ENCODE results near the gene KIR3DL1. TPM values are rescaled to one million over a fixed set of nuclear protein-coding genes. Genes with fewer than 3 reads are reported as not detected.
"Not testable (repeated sequence)": the region's sequence is repeated elsewhere in the genome, so short reads cannot be mapped to it uniquely, and the experiment has no call there.

The KIR3DL1 gene
- total RNA-seq, 1 donor from 2014 or later, result not detected

DNA sequence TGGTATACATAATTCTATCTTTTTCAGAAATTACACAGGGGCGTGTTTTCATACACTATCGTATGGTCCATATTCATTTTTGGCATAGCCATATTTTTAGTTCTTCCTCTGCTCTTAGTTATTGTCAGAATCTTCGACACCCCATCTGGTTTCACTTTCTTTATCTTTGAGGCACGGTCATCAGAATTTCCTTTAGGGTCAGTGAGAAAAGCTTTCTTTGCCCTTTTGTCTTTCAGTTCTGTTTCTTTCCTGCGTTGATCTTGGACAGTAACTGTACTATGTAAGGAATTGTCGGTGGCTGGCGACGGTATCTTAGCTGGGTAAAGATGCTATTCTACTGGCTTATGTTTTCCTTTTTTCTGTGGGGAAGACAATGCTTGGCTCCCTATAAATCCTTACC, 23.5 kb upstream of the KIR3DL1 start:
- Mint-ChIP-seq H3K27me3 (peaks cover 12% of the 10 kb centered on the region), H3K4me3 (peak overlapping the region; percentile 79), H3K36me3 (ENCODE audit: low read depth) (no peaks in the 10 kb centered on the region), H3K4me1 (peaks cover 10% of the 10 kb centered on the region), H3K9me3 (no peaks in the 10 kb centered on the region), H3K27ac (no peak overlapping the region)
- intact Hi-C loops (cut with micrococcal nuclease), result no loop called here
- DNase-seq, result peak; percentile 57

- Mint-ChIP-seq H3K9me3 (no peaks in the 10 kb centered on the region), H3K4me3 (no peak overlapping the region), H3K27ac (no peak overlapping the region), H3K4me1 (peaks cover 10% of the 10 kb centered on the region), H3K27me3 (peaks cover 15% of the 10 kb centered on the region), H3K36me3 (ENCODE audit: low read depth) (no peaks in the 10 kb centered on the region)
- intact Hi-C loops (cut with micrococcal nuclease), result no loop called here
- DNase-seq, result no peak
Measured at GRCh38 chr19:54795758-54796157, 20.5 kb upstream of the KIR3DL1 start.

- Mint-ChIP-seq H3K27me3 (peaks cover 5% of the 10 kb centered on the region), H3K9me3 (no peaks in the 10 kb centered on the region), H3K36me3 (ENCODE audit: low read depth) (no peaks in the 10 kb centered on the region), H3K4me1 (no peaks in the 10 kb centered on the region), H3K4me3 (no peak within 1 kb of the TSS), H3K27ac (no peak within 1 kb of the TSS)
- no peak for DNase-seq
- intact Hi-C loops (cut with micrococcal nuclease), result no loop called here
Measured at GRCh38 chr19:54803410-54803809, 12.9 kb upstream of the KIR3DL1 start, which contains the start of gene KIR2DL4. TSS of gene KIR2DL4 (plus strand) at chr19:54803610. CDS start at chr19:54803652, 42 bp downstream.

DNA sequence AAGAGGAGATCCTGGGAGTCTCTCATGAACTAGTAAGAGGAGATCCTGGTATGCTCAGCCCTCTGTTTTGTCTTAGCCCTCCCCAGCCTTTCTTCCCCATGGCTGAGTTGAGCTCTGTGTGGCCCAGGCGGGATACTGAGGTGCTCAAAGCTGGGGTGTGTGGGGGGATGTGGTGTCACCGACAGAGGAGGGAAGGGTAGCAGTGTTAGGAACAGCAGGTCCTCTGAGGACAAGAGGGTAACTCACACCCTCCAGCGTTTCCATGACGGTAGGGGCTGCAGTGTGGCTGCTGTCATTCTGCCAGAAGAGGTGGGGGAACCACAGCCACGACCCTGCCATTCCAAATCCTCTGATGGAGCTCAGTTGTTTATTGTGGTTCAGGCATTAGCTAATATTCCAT, 12.2 kb upstream of the KIR3DL1 start:
- no peak overlapping the region for H3K27ac Mint-ChIP-seq
- no peaks in the 10 kb centered on the region for H3K4me1 Mint-ChIP-seq
- intact Hi-C loops (cut with micrococcal nuclease), result no loop called here
- H3K4me3 Mint-ChIP-seq, result no peak overlapping the region
- H3K9me3 Mint-ChIP-seq, result no peaks in the 10 kb centered on the region
- peaks cover 2% of the 10 kb centered on the region for H3K27me3 Mint-ChIP-seq
- DNase-seq, result no peak
- H3K36me3 Mint-ChIP-seq (ENCODE audit: low read depth), result no peaks in the 10 kb centered on the region

DNA sequence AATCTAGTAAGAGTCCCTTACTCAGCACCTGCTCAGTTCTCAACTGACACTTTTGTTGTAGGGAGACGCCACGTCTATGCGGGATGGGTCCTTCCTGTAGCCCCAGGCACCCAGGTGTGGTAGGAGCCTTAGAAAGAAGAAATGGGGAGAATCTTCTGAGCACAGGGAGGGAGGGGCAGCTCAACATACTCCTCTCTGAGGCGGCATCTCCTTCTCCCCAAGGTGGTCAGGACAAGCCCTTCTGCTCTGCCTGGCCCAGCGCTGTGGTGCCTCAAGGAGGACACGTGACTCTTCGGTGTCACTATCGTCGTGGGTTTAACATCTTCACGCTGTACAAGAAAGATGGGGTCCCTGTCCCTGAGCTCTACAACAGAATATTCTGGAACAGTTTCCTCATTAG, 11.7 kb upstream of the KIR3DL1 start:
- Mint-ChIP-seq H3K27me3 (peaks cover 2% of the 10 kb centered on the region), H3K4me1 (no peaks in the 10 kb centered on the region)
- DNase-seq, result no peak

GRCh38 chr19:54805665-54806515, 10.4 kb upstream of the KIR3DL1 start:
- intact Hi-C loops (cut with micrococcal nuclease), result no loop called here

More for the DNA sequence above, 11.7 kb upstream of the KIR3DL1 start:
- H3K27ac Mint-ChIP-seq, result no peak overlapping the region
- no peaks in the 10 kb centered on the region for H3K9me3 Mint-ChIP-seq
- no peak overlapping the region for H3K4me3 Mint-ChIP-seq
- intact Hi-C loops (cut with micrococcal nuclease), result no loop called here
- H3K36me3 Mint-ChIP-seq (ENCODE audit: low read depth), result no peaks in the 10 kb centered on the region

DNA sequence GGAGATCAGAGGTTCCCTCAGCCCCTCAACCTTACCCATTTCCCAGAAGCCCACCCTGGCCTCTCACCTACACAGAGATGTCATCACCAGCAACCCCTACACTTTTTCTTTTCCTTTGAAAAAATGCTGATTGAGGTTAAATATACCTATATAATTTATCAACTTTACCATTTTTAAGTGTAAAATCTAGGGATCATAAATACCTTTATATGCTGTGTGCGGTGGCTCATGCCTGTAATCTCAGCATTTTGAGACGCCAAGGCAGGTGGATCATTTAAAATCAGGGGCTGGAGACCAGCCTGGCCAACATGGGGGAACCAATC, 9.8 kb upstream of the KIR3DL1 start:
- intact Hi-C loops (cut with micrococcal nuclease), result no loop called here

More at GRCh38 chr19:54805665-54806515, 10.4 kb upstream of the KIR3DL1 start:
- Mint-ChIP-seq H3K4me3 (no peak overlapping the region), H3K27me3 (peaks cover 2% of the 10 kb centered on the region), H3K9me3 (peaks cover 4% of the 10 kb centered on the region), H3K4me1 (no peaks in the 10 kb centered on the region), H3K27ac (no peak overlapping the region), H3K36me3 (ENCODE audit: low read depth) (no peaks in the 10 kb centered on the region)
- DNase-seq, result no peak

DNA sequence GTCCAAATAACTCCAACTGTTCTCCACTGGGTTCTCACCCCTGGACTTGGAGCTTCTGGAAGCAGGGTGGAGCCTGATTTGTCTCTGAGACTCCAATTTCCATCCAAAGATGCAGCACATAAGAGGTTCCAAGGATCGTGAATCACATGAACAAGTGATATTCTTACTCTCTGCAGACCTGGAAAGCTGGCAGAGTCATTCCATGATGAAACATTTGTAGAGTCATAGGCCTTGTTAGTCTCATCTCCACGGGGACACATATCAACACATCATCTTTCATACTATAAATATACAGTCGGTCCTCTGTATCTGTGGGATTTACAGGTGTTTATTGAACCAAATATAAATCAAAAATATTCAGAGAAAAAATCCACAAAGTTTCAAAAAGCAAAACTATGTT, 1.7 kb upstream of the KIR3DL1 start:
- H3K36me3 Mint-ChIP-seq (ENCODE audit: low read depth); DNase-seq; H3K27me3 Mint-ChIP-seq; H3K4me3 Mint-ChIP-seq; H3K27ac Mint-ChIP-seq; H3K4me1 Mint-ChIP-seq; intact Hi-C loops (cut with micrococcal nuclease); H3K9me3 Mint-ChIP-seq: not testable (repeated sequence)

More for the DNA sequence above, 9.8 kb upstream of the KIR3DL1 start:
- peaks cover 4% of the 10 kb centered on the region for H3K9me3 Mint-ChIP-seq
- peaks cover 2% of the 10 kb centered on the region for H3K27me3 Mint-ChIP-seq
- no peak for DNase-seq
- H3K27ac Mint-ChIP-seq, result no peak overlapping the region
- H3K36me3 Mint-ChIP-seq (ENCODE audit: low read depth), result no peaks in the 10 kb centered on the region
- H3K4me3 Mint-ChIP-seq, result no peak overlapping the region
- no peaks in the 10 kb centered on the region for H3K4me1 Mint-ChIP-seq

- no peaks in the 10 kb centered on the region for H3K9me3 Mint-ChIP-seq
- H3K36me3 Mint-ChIP-seq (ENCODE audit: low read depth), result no peaks in the 10 kb centered on the region
- no peak overlapping the region for H3K4me3 Mint-ChIP-seq
- no peak for DNase-seq
- H3K27ac Mint-ChIP-seq, result no peak overlapping the region
- no peaks in the 10 kb centered on the region for H3K4me1 Mint-ChIP-seq
- H3K27me3 Mint-ChIP-seq, result no peaks in the 10 kb centered on the region
- intact Hi-C loops (cut with micrococcal nuclease), result no loop called here
Measured at GRCh38 chr19:54817670-54818536, 1.6 kb downstream of the KIR3DL1 start.

DNA sequence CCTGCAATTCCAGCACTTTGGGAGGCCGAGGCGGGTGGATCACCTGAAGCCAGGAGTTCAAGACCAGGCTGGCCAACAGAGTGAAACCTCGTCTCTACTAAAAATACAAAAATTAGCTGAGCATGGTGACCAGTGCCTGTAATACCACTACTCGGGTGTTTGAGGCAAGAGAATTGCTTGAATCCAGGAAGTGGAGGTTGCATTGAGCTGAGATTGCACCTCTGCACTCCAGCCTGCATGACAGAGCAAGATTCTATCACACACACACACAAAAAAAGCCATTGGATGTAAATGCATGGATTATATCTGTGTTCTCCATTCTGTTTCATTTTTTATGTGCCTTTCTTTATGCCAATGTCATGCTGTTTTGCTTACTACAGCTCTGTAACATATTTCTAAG, 8.1 kb downstream of the KIR3DL1 start:
- H3K4me1 Mint-ChIP-seq; DNase-seq; H3K4me3 Mint-ChIP-seq; intact Hi-C loops (cut with micrococcal nuclease); H3K36me3 Mint-ChIP-seq (ENCODE audit: low read depth); H3K27me3 Mint-ChIP-seq; H3K27ac Mint-ChIP-seq; H3K9me3 Mint-ChIP-seq: not testable (repeated sequence)

DNA sequence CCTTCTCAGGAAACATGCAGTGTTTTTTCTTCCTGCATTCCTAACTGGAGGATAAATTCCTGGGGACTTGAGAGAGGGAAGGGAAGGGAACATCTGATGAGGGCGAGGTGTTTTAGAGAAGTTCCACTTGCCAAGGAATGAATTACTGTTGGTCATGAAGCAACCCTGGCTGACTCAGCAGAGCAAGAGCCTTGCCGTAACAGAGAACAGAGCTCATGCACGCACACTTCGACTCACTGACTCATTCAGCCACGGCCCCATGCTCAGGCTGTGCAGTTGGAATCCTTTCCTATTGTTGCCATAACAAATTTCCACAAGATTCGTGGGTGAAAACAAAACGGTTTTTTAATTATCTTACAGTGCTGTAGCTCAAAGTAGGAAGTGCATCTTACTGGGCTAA, 9.1 kb downstream of the KIR3DL1 start:
- intact Hi-C loops (cut with micrococcal nuclease); H3K4me1 Mint-ChIP-seq: not testable (repeated sequence)

GRCh38 chr19:54828064-54828463, 11.8 kb downstream of the KIR3DL1 start:
- H3K4me1 Mint-ChIP-seq; H3K4me3 Mint-ChIP-seq; H3K27me3 Mint-ChIP-seq; H3K9me3 Mint-ChIP-seq; DNase-seq; H3K36me3 Mint-ChIP-seq (ENCODE audit: low read depth); H3K27ac Mint-ChIP-seq; intact Hi-C loops (cut with micrococcal nuclease): not testable (repeated sequence)

More for the DNA sequence above, 9.1 kb downstream of the KIR3DL1 start:
- DNase-seq; H3K27ac Mint-ChIP-seq; H3K9me3 Mint-ChIP-seq; H3K36me3 Mint-ChIP-seq (ENCODE audit: low read depth); H3K4me3 Mint-ChIP-seq; H3K27me3 Mint-ChIP-seq: not testable (repeated sequence)

DNA sequence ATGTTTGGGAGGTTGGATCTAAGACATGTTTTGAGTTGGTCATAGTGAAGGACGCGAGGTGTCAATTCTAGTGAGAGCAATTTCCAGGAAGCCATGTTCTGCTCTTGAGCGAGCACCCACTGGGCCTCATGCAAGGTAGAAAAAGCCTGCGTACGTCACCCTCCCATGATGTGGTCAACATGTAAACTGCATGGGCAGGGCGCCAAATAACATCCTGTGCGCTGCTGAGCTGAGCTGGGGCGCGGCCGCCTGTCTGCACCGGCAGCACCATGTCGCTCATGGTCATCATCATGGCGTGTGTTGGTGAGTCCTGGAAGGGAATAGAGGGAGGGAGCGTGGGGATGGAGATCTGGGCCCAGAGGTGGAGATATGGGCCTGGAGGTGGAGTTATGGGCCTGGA, 16.2 kb downstream of the KIR3DL1 start, which contains the start of gene KIR2DS4:
TSS of gene KIR2DS4 (plus strand) at position 181 of the 400 bp plus-strand sequence.
- H3K27ac Mint-ChIP-seq; H3K4me1 Mint-ChIP-seq; H3K36me3 Mint-ChIP-seq (ENCODE audit: low read depth); H3K4me3 Mint-ChIP-seq; H3K9me3 Mint-ChIP-seq; DNase-seq; H3K27me3 Mint-ChIP-seq; intact Hi-C loops (cut with micrococcal nuclease): not testable (repeated sequence)

DNA sequence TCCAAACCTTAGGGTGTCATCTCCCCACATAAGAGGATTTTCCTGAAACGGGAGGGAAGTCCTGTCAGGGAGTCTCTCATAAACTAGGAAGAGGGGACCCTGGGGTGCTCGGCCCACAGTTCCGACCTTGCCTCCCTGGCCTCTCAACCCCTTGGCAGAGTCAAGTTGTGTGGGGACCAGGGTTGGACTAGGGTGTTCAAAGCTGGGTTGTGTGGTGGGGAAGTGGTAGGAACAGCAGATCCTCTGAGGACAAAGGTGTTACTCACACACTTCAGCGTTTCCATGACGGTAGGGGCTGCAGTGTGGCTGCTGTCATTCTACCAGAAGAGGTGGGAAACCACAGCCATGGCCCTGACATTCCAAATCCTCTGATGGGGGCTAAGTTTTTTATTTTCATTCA, 18.9 kb downstream of the KIR3DL1 start:
- DNase-seq; H3K27me3 Mint-ChIP-seq; H3K36me3 Mint-ChIP-seq (ENCODE audit: low read depth); H3K9me3 Mint-ChIP-seq; H3K27ac Mint-ChIP-seq; H3K4me1 Mint-ChIP-seq; H3K4me3 Mint-ChIP-seq; intact Hi-C loops (cut with micrococcal nuclease): not testable (repeated sequence)
